SJSA1 (cell line): Measurements from ENCODE around the gene HEATR5A. TPM values are rescaled to one million over a fixed set of nuclear protein-coding genes. Genes with fewer than 3 reads are reported as not detected.
"Not testable (repeated sequence)": the region's sequence is repeated elsewhere in the genome, so short reads cannot be mapped to it uniquely, and the experiment has no call there.

Experiments
- DNase-seq, 2 experiments: peaks; one replicate each; pipeline ENCODE4 v3.0.0-alpha.2; 2015 to 2020; ENCODE audit warnings: low spot score in 2 of 2, low read depth in 1 of 2
- H3K27ac ChIP-seq: fragments of 250-450 bp; sonication (Bioruptor Pico); 2 replicates; pipeline ENCODE4 v1.5.1; 2020; ENCODE audit warnings: mild to moderate bottlenecking, moderate library complexity
- H3K27me3 ChIP-seq: fragments of 250-450 bp; sonication (Bioruptor Pico); replicated peaks from 2 replicates; pipeline ENCODE4 v1.5.1; 2020; ENCODE audit warnings: mild to moderate bottlenecking, moderate library complexity
- H3K36me3 ChIP-seq: fragments of 250-450 bp; sonication (Bioruptor Pico); 2 replicates; pipeline ENCODE4 v1.5.1; 2020; ENCODE audit warnings: mild to moderate bottlenecking
- H3K4me1 ChIP-seq: fragments of 250-450 bp; sonication (Bioruptor Pico); replicated peaks from 2 replicates; pipeline ENCODE4 v1.6.1; 2021; ENCODE audit warnings: mild to moderate bottlenecking
- H3K4me3 ChIP-seq: fragments of 250-450 bp; sonication (Bioruptor Pico); 2 replicates; pipeline ENCODE4 v1.5.1; 2020; ENCODE audit warnings: mild to moderate bottlenecking
- H3K9me3 ChIP-seq: fragments of 250-450 bp; sonication (Bioruptor Pico); replicated peaks from 2 replicates; pipeline ENCODE4 v1.5.1; 2020; ENCODE audit warnings: mild to moderate bottlenecking
- total RNA-seq: library from RNA; depleted of rRNA; stranded (reverse); fragments of >200 nt; shearing (Covaris generic); gene quantifications from 2 replicates; pipeline ENCODE4 v1.2.3, GENCODE V29; 2014

Gene HEATR5A
- total RNA-seq, 1 experiment from 2014 or later: 23.4 TPM

DNA sequence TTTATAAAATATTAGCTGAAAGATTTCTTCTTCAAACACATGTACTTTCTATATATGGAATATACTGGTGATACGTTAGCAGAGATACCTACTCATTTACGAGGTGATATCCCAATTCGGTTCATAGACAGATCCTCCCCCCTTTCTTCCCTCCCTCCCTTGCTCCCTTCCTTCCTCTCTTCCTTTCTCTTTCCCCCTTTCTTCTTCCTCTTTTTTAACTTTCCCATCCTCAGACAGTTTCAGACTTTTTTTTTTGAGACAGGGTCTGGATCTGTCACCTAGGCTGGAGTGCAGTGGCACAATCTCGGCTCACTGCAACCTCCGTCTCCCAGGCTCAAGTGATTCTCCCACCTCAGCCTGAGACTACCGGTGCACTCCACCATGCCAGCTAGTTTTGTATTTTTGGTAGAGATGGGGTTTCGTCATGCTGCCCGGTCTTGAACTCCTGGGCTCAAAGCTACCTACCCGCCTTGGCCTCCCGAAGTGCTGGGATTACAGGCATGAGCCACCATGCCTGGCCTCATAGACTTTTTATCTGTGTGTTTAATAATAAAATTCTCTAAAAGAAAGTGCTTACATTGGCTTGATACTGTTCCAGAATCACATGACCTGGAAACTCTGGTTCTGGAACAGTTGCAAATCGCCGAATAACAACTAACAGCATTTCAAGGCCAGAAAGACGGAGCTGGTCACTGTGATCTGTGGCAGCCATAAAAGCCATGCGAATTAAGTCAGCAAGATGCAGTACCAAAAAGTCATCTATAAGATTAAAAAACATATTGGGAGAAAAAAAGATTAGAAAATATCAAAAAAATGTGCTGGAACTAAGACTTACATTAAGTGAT lies 99.2 kb downstream of the HEATR5A start:
- Histone ChIP-seq H3K36me3 (no peaks in the 10 kb centered on the region), H3K4me1 (no peaks in the 10 kb centered on the region), H3K4me3 (no peak overlapping the region), H3K27me3 (no peaks in the 10 kb centered on the region), H3K27ac (no peak overlapping the region), H3K9me3 (no peaks in the 10 kb centered on the region)
- no peak for DNase-seq

DNA sequence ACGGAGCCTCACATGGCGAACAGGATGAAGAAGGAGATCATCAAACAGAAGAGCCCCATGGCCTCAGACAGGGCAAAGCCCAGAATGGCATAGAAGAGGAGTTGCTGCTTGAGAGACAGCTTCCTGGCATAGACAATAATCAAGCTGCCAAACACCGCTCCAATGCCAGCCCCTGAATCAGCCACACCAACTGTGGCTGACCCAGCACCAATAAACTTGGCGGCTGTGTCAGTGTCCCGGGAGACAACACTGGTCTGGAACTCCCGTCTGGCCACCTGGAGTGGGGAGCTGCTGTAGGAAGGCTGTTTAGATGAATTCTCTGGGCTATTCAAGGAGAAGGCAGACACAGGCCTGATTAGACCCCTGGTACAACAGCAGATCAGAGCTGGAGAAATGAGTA lies 100.1 kb downstream of the HEATR5A start:
- H3K27me3 ChIP-seq: no peaks in the 10 kb centered on the region
- no peaks in the 10 kb centered on the region for H3K9me3 ChIP-seq
- no peaks in the 10 kb centered on the region for H3K4me1 ChIP-seq
- H3K36me3 ChIP-seq: no peaks in the 10 kb centered on the region
- no peak overlapping the region for H3K27ac ChIP-seq
- no peak overlapping the region for H3K4me3 ChIP-seq
- no peak for DNase-seq

DNA sequence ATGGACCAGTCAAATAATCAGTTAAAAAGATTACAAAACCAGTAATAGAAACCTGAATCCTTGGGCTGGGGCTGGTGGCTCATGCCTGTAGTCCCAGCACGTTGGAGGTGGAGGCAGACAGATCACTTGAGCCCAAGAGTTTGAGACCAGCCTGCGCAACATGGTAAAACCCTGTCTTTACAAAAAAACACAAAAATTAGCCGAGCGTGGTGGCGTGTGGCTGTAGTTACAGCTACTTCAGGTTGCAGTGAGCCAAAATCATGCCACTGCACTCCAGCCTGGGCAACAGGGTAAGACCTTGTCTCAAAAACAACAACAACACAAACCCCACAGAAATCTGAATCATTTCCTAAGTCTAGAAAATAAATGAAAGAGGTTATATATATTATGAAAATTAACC lies 100.6 kb downstream of the HEATR5A start:
- Histone ChIP-seq H3K9me3 (no peaks in the 10 kb centered on the region), H3K4me3 (no peak overlapping the region), H3K27ac (no peak overlapping the region), H3K4me1 (no peaks in the 10 kb centered on the region), H3K36me3 (0 out of 2 replicates have a peak, but pooled peaks cover under 1% of the 10 kb centered on the region), H3K27me3 (no peaks in the 10 kb centered on the region)
- no peak for DNase-seq

DNA sequence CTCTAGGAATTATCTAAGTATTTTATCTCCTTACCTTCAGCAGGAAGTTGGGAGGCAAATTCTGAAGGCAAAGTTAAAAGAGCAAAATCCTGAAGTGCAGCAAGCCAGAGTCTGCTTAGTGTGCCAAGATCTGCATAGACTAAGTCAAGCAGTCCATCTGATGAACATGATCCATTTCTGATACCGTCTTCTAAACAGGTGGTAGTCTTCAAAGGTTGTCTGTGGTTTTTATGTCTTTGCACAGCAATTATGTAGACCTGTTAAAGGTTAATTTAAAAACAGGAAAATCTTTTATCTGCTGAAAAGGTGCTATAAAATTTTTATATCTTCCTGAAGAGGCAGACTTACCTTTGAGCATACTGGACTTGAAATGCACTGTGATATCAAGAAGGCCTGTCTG lies 107.4 kb downstream of the HEATR5A start:
- Histone ChIP-seq H3K27me3 (no peaks in the 10 kb centered on the region), H3K4me1 (no peaks in the 10 kb centered on the region), H3K9me3 (no peaks in the 10 kb centered on the region), H3K4me3 (no peak overlapping the region), H3K27ac (no peak overlapping the region), H3K36me3 (peaks cover 11% of the 10 kb centered on the region; the same call in 1 of the 2 replicates)
- no peak for DNase-seq

DNA sequence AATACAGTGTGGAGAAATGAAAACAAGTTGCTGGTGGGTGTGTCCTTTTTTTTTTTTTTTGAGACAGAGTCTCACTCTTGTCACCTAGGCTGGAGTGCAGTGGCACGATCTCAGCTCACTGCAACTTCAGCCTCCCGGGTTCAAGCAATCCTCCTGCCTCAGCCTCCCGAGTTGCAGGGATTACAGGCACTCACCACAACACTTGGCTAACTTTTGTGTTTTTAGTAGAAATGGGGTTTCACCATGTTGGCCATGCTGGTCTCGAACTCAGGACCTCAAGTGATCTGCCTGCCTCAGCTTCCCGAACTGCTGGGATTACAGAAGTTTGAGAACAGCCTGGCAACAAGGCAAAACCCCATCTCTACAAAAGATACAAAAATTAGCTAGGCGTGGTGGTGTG lies 108.0 kb downstream of the HEATR5A start:
- not testable (repeated sequence) for DNase-seq, H3K4me3 ChIP-seq, H3K27ac ChIP-seq, H3K27me3 ChIP-seq, H3K4me1 ChIP-seq, H3K9me3 ChIP-seq
- H3K36me3 ChIP-seq: peaks cover 15% of the 10 kb centered on the region; the same call in 1 of the 2 replicates

DNA sequence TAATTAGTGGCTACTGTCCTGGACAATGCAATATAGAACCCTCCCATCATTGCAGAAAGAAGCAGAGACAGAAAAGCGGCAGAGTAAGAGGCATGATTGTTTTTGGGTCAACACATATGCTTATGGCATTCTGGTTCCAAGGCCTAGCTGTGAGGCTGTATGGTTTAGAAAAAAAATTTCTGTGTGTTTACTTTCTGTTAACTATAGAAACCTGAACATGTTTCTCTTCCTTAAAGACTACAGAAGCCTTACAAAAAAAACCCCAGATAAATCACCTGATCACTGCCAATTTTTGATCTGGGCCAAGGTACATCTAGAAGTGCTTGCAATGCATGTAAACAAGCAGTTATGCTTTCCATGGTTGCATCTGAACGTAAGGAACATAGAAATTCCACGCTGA lies 112.7 kb downstream of the HEATR5A start:
- Histone ChIP-seq H3K36me3 (peaks cover 20% of the 10 kb centered on the region), H3K4me3 (no peak overlapping the region), H3K9me3 (no peaks in the 10 kb centered on the region), H3K27ac (no peak overlapping the region), H3K4me1 (no peaks in the 10 kb centered on the region), H3K27me3 (no peaks in the 10 kb centered on the region)
- DNase-seq: no peak

DNA sequence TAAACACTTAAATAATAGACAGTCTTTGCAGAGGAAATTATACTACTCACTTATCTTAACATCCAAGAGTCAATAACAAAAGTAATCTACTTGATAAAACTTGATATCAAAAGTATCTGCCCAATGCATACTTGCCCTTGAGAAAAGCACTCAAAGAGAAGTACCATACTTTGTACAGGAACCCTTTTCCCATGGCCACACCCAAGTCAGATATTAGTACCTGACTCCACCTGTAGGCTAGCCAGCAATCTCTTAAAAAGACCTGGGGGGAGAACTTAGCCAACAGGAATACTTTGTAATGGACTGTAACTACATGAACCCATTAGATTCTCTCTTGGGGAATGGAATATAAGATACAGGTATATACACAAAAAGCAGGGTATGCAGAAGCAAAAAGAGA lies 113.2 kb downstream of the HEATR5A start:
- H3K27ac ChIP-seq: no peak overlapping the region
- H3K27me3 ChIP-seq: no peaks in the 10 kb centered on the region
- no peaks in the 10 kb centered on the region for H3K4me1 ChIP-seq
- no peak overlapping the region for H3K4me3 ChIP-seq
- peaks cover 19% of the 10 kb centered on the region for H3K36me3 ChIP-seq
- no peaks in the 10 kb centered on the region for H3K9me3 ChIP-seq
- no peak for DNase-seq

DNA sequence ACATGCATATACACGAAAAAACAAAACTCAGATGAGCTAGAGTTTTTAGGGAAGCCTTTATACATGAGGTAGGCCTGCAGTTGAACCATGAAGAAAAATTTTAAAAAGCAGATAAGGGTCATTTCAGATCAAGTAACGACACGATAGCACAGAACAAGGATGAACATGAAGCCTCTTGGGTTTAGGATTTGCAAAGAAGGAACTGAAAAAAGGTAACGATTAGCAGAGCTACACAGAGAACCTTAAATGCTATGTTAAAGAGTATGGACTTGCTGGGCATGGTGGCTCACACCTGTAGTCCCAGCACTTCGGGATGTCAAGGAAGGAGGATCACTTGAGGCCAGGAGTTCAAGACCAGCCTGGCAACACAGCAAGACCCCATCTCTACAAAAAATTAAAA lies 116.7 kb downstream of the HEATR5A start:
- no peak for DNase-seq
- H3K4me3 ChIP-seq: no peak overlapping the region
- H3K27ac ChIP-seq: no peak overlapping the region
- H3K27me3 ChIP-seq: no peaks in the 10 kb centered on the region
- no peaks in the 10 kb centered on the region for H3K4me1 ChIP-seq
- H3K9me3 ChIP-seq: no peaks in the 10 kb centered on the region
- H3K36me3 ChIP-seq: peaks cover 20% of the 10 kb centered on the region; the same call in 1 of the 2 replicates

DNA sequence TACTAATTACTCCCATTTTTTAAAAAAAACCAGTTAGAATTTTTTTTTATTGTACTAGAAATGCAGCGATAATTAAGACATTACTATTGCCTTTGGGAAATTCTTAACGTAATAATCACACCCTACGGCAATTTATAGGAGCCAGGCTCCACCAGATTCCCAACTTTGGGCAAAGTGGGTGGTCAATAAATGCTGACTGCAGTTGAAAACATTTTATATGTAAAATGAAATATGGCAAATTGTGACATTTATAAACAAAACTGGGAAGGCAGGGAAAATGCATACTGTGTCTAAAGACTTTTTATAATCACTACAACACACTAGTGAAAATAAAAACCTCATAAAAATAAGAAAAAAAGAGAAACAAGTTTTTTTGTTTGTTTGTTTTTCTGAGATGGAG lies 119.5 kb downstream of the HEATR5A start:
- Histone ChIP-seq H3K36me3 (peaks cover 9% of the 10 kb centered on the region; the same call in 1 of the 2 replicates), H3K27me3 (no peaks in the 10 kb centered on the region), H3K4me1 (0 out of 2 replicates have a peak, but pooled peaks cover 5% of the 10 kb centered on the region), H3K4me3 (no peak overlapping the region), H3K9me3 (no peaks in the 10 kb centered on the region), H3K27ac (no peak overlapping the region)
- DNase-seq: no peak

DNA sequence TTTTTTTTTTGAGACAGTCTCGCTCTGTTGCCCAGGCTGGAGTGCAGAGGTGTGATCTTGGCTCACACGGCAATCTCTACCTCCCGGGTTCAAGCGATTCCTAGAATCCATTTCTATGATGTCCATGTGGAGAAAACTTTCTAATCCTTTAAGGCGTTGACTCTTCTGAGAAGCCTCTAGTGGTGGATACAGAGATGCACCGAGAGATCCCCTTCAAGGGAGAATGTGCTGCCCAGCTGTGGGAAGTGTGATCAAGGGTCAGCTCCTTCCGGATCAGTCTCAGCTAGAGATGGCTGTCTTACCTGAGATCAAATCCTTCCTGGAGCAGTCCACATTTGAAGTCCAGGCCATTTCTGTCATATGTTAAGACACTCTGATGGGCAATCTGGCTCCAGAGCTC lies 120.1 kb downstream of the HEATR5A start:
- Histone ChIP-seq H3K4me3 (no peak overlapping the region), H3K36me3 (peaks cover 5% of the 10 kb centered on the region; the same call in 1 of the 2 replicates), H3K9me3 (no peaks in the 10 kb centered on the region), H3K4me1 (0 out of 2 replicates have a peak, but pooled peaks cover 5% of the 10 kb centered on the region), H3K27ac (no peak overlapping the region), H3K27me3 (no peaks in the 10 kb centered on the region)
- no peak for DNase-seq

DNA sequence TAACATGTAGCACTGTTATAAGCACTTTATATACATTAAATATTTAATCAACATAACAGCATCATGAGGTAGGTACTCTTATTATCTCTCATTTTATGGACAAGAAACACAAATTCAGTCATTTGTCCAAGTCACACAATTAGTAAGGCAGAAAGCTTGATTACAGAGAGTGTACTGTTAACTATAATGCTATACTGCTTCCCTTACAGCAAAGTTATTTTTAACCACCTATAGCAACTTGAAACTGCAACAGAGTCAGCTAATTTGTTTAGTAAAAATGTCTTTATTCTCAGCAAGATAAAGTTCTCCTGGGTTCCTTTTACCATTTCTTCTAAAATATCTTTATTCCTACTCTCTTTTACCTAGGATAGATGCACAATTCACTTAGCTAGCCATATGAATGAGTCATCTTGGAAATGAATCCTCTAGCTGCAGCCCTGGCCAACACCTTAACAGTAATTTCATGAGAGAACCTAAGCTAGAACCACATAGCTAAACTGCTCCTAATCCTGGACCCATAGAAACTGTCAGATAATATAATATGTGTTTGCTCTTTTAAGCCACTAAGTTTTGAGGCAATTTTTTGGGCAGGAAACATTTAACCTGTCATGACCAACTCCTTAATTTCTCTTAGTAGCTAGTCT lies 122.5 kb downstream of the HEATR5A start:
- Histone ChIP-seq H3K27me3 (no peaks in the 10 kb centered on the region), H3K27ac (no peak overlapping the region), H3K36me3 (peaks cover 5% of the 10 kb centered on the region; the same call in 1 of the 2 replicates), H3K9me3 (no peaks in the 10 kb centered on the region), H3K4me3 (no peak overlapping the region), H3K4me1 (peaks cover 29% of the 10 kb centered on the region)
- DNase-seq: no peak

DNA sequence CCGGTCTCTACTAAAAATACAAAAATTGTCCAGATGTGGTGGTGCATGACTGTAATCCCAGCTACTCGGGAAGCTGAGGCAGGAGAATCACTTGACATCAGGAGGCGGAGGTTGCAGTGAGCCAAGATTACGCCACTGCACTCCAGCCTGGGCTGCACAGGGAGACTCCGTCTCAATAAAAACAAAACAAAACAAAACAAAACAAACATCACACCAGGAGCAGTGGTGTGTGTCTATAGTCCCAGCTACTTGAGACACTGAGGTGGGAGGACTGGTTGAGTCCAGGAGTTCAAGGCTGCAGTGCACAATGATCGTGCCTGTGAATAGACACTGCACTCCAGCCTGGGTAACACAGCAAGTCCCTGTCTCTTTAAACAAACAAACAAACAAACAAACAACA lies 123.2 kb downstream of the HEATR5A start:
- DNase-seq: no peak

DNA sequence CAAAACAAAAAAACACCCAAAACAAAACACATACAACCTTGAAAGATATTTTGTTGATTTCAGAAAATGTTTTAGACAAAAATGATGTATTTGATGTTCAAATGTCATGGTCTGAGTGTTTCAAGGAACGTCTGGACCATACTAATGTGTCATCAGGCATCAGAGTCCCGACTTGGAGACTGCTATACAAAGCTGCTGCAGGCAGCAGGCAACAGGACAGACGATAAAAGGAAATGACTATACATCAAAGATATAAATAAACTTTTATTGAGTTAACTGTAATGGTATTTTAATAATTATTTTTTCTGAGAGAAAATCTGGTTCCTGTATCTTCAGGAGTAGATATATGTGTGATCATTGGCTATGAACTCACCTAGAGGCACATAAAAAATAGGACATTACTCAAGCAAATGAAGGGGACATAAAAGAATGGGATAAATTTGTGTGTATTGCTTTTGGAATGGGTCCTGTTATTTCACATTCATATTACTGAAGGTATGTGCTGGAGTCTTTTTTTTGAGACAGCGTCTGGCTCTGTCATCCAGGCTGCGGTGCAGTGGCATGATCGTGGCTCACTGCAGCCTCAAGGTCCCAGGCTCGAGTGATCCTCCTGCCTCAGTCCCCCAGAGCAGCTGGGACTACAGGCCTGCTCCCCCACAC lies 125.5 kb downstream of the HEATR5A start:
- H3K4me1 ChIP-seq: peaks cover 50% of the 10 kb centered on the region
- H3K4me3 ChIP-seq: no peak overlapping the region
- no peaks in the 10 kb centered on the region for H3K9me3 ChIP-seq
- no peaks in the 10 kb centered on the region for H3K27me3 ChIP-seq
- peak overlapping the region; percentile 6; the same call in 1 of the 2 replicates for H3K27ac ChIP-seq
- DNase-seq: peak in 1 of 2 experiments; percentile 9
- H3K36me3 ChIP-seq: no peaks in the 10 kb centered on the region; the same call in 1 of the 2 replicates

More for the DNA sequence above, 123.2 kb downstream of the HEATR5A start:
- no peak overlapping the region for H3K27ac ChIP-seq
- no peak overlapping the region for H3K4me3 ChIP-seq
- peaks cover 3% of the 10 kb centered on the region; the same call in 1 of the 2 replicates for H3K36me3 ChIP-seq
- H3K9me3 ChIP-seq: no peaks in the 10 kb centered on the region
- H3K4me1 ChIP-seq: peaks cover 36% of the 10 kb centered on the region
- no peaks in the 10 kb centered on the region for H3K27me3 ChIP-seq
